NB4 (cell line): ENCODE data around the gene SLC2A4RG.
A peak's percentile ranks its signal among the peaks of the same experiment; 100 is the strongest.

Experiments
- DNase-seq: peaks from one replicate; pipeline ENCODE4 v3.0.0; 2010; ENCODE audit warnings: low read depth
- H3K4me3 ChIP-seq: one replicate; pipeline ENCODE4 v1.5.1; 2011; ENCODE audit warnings: mild to moderate bottlenecking, low read depth, low read length, moderate library complexity
- CTCF ChIP-seq: IDR thresholded peaks from one replicate; pipeline ENCODE4 v1.5.1; 2012; ENCODE audit warnings: low read depth, low read length
- MAX ChIP-seq: IDR thresholded peaks from 2 replicates; pipeline ENCODE4 v1.6.1; 2011; ENCODE audit warnings: low read depth, low read length
- MYC ChIP-seq: IDR thresholded peaks from 2 replicates; pipeline ENCODE4 v1.6.1; 2011; ENCODE audit warnings: low read depth, low read length
- POLR2A ChIP-seq: IDR thresholded peaks from 2 replicates; pipeline ENCODE4 v1.6.1; 2011; ENCODE audit warnings: mild to moderate bottlenecking; ENCODE audit not compliant: insufficient read length; ENCODE audit errors: extremely low read depth

SLC2A4RG gene

GRCh38 chr20:63778857-63779256, 39.3 kb downstream of the SLC2A4RG start:
- peak; percentile 43 for DNase-seq
- TF ChIP-seq CTCF: peak; percentile 9
- no peak for TF ChIP-seq POLR2A
- H3K4me3 ChIP-seq: no peak overlapping the region

DNA sequence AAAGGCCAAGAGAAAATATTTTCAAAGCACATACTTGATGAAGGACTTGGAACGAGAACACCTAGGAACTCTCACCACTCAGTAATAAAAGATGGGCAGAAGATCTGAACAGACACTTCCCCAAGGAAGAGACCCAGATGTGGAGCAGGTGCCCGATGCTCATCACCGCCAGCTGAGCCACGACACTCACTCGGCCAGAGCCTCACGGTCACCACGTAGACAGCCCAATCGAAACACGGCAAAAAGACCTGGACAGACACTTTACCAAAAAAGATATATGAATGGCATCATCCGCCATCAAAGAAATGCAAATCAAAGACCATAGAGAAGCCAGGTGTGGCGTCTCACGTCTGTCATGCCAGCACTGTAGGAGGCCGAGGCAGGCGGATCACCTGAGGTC, 41.6 kb downstream of the SLC2A4RG start:
- no peak overlapping the region for H3K4me3 ChIP-seq
- DNase-seq: no peak
- TF ChIP-seq POLR2A: no peak
- TF ChIP-seq MYC: no peak
- TF ChIP-seq MAX: no peak
- TF ChIP-seq CTCF: no peak

- TF ChIP-seq POLR2A (no peak), MAX (no peak)
- no peak overlapping the region for H3K4me3 ChIP-seq
- DNase-seq: no peak
These were observed 42.5 kb downstream of the SLC2A4RG start for GRCh38 chr20:63782051-63782471.

DNA sequence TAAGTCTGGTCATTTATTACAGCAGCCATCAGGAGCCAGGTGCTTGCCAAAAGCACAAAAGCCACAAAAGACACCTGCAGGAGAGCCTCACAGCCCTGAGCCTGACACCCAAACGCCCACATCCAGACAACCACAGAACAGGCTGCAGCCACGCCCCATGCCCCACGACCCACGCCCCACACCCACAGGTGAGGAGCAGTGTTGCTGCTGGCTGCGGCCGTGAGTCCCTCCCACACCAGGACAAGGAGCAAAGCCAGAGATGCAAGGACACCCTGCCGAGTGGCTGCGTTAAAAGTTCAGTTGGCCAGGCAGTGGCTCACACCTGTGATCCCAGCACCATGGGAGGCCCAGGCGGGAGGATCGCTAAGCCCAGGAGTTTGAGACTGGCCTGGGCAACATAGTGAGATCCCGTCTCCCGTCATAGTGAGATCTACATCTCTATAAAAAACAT, 43.0 kb downstream of the SLC2A4RG start:
- no peak overlapping the region for H3K4me3 ChIP-seq
- DNase-seq: no peak
- TF ChIP-seq MAX: no peak
- no peak for TF ChIP-seq CTCF

DNA sequence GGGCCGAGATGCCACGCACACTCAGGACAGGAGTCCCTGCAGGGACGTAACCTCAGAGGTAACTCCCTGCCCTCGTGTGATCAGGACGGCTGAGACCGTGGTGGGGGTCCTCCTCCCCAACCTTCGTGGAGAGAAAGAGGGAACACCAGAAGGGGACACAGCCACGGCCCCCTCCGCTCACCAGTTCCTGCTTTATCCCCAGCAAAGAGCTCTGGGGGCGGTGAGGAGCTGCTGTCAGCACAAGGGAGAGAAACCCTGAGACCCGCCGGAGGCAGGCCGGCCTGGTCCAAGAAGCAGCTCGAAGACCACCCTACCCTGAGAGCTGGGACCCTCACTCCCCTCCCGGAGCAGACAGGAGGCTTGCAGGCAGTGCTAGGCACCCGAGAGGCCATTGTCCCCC, 44.4 kb downstream of the SLC2A4RG start:
- no peak for TF ChIP-seq CTCF
- no peak for TF ChIP-seq MAX
- TF ChIP-seq POLR2A: no peak
- TF ChIP-seq MYC: no peak
- H3K4me3 ChIP-seq: no peak overlapping the region
- no peak for DNase-seq

GRCh38 chr20:63785691-63786131, 46.1 kb downstream of the SLC2A4RG start:
- no peak overlapping the region for H3K4me3 ChIP-seq
- no peak for TF ChIP-seq CTCF
- TF ChIP-seq MAX: no peak
- no peak for TF ChIP-seq MYC
- no peak for TF ChIP-seq POLR2A
- DNase-seq: no peak
